Measurements from ENCODE around the gene LURAP1L.
A peak's percentile ranks its signal among the peaks of the same experiment; 100 is the strongest.

The LURAP1L gene

DNA sequence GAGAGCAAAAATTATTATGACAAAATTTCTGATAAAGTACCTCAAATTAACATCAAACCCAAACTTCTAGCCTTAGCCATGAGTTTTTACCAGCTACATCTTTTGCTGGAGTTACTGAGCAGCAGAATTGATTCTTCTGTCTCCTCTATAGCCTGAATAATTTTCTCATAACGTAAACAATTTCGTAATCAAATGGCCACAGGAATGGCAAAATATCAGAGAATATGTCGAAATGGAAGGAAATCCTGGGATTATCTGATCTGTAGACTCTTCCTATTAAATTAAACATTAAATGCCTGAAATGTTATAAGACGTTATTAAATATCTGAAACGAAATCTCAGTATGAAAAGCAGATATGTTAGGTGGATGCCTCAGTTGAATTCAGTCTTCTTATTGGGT, 41.1 kb downstream of the LURAP1L start:
- Histone ChIP-seq H3K4me3 (ENCODE audit: low read depth, low read length) (no peak overlapping the region), H3K9me3 (ENCODE audit: severe bottlenecking) (no peaks in the 10 kb centered on the region), H3K36me3 (no peaks in the 10 kb centered on the region), H3K27ac (no peak overlapping the region), H3K27me3 (ENCODE audit: insufficient read depth, low read depth, severe bottlenecking) (no peaks in the 10 kb centered on the region)
- TF ChIP-seq, protein P1, sequence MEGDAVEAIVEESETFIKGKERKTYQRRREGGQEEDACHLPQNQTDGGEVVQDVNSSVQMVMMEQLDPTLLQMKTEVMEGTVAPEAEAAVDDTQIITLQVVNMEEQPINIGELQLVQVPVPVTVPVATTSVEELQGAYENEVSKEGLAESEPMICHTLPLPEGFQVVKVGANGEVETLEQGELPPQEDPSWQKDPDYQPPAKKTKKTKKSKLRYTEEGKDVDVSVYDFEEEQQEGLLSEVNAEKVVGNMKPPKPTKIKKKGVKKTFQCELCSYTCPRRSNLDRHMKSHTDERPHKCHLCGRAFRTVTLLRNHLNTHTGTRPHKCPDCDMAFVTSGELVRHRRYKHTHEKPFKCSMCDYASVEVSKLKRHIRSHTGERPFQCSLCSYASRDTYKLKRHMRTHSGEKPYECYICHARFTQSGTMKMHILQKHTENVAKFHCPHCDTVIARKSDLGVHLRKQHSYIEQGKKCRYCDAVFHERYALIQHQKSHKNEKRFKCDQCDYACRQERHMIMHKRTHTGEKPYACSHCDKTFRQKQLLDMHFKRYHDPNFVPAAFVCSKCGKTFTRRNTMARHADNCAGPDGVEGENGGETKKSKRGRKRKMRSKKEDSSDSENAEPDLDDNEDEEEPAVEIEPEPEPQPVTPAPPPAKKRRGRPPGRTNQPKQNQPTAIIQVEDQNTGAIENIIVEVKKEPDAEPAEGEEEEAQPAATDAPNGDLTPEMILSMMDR (IDR thresholded peaks at IDR 0.05; ENCODE audit: low read depth, low read length): no peak
- DNase-seq: no peak

DNA sequence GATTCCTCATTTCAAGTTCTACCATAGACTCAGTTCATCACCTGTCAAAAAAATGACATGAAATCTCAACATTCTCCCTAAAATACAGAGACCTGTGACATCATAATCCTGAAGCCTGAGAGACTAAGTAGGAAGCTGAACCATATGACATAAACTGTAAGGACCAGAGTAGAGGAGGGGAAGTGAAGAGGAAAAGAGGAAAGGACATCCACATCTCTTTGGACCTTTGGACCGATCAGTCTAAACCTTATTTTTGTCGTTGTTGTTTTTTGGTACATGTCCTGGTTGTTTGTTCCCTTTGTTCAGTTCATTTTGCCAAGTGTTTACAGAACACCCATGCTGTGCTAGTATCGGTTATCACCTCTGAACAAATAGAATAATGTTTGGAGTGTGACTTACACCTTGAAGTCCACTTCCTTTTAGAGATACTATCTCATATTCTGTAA, 41.9 kb downstream of the LURAP1L start:
- no peak for DNase-seq
- H3K9me3 ChIP-seq (ENCODE audit: severe bottlenecking): no peaks in the 10 kb centered on the region
- H3K36me3 ChIP-seq: no peaks in the 10 kb centered on the region
- H3K4me3 ChIP-seq (ENCODE audit: low read depth, low read length): no peak overlapping the region
- TF ChIP-seq, protein P1 (IDR thresholded peaks at IDR 0.05; ENCODE audit: low read depth, low read length): no peak
- no peaks in the 10 kb centered on the region for H3K27me3 ChIP-seq (ENCODE audit: insufficient read depth, low read depth, severe bottlenecking)
- H3K27ac ChIP-seq: no peak overlapping the region

DNA sequence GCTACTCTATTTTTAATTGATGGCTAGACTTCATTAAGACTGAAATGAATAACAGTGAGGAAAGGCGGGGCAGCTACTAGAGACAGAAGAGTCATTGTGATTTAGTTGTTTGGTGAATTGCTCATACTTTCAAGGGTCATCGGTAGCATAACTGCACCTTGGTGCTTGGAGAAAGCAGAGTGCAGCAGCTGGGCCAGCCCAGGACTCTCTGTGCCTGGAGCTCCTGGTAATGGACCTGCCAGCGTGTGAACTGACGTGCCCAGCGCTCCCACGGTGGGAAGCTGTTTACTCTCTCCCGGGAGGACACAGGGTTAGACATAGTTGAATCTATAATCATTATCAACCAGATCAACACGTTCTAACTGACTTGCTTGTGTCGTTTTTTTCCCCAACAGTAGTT, 42.9 kb downstream of the LURAP1L start:
- Histone ChIP-seq H3K4me3 (ENCODE audit: low read depth, low read length) (no peak overlapping the region), H3K27me3 (ENCODE audit: insufficient read depth, low read depth, severe bottlenecking) (no peaks in the 10 kb centered on the region), H3K27ac (no peak overlapping the region), H3K36me3 (no peaks in the 10 kb centered on the region), H3K9me3 (ENCODE audit: severe bottlenecking) (no peaks in the 10 kb centered on the region)
- TF ChIP-seq, protein P1 (IDR thresholded peaks at IDR 0.05; ENCODE audit: low read depth, low read length): no peak
- DNase-seq: no peak

DNA sequence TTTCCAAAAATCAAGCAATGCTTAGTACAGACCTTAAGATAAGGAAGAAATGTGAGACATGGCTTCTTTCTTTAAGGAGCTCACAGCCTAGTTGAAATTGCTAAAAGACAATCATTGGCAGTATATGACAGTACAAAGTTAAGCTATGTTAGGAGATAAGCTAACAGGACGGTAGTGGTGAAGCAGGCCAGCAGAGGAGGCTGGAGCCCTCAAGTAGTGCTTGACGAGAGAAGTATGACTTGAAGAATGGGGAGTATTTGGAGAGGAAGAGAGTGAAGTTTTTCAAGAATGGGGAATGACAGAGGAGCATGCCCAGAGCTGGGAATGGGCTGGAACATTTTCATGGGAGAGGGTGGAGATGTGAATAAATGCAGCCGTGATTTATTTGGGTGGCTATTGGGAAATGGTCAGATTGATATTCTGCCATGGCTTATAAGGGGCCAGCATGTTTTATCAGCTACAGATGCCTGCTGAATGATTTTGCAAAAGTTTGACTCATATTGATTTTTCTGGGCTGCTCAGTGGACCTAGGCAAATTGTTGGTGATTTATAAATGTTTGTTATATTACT, 43.7 kb downstream of the LURAP1L start:
- Histone ChIP-seq H3K9me3 (ENCODE audit: severe bottlenecking) (no peaks in the 10 kb centered on the region), H3K4me3 (ENCODE audit: low read depth, low read length) (no peak overlapping the region), H3K27ac (no peak overlapping the region), H3K27me3 (ENCODE audit: insufficient read depth, low read depth, severe bottlenecking) (no peaks in the 10 kb centered on the region), H3K36me3 (no peaks in the 10 kb centered on the region)
- TF ChIP-seq, protein P1 (IDR thresholded peaks at IDR 0.05; ENCODE audit: low read depth, low read length): no peak
- DNase-seq: no peak

DNA sequence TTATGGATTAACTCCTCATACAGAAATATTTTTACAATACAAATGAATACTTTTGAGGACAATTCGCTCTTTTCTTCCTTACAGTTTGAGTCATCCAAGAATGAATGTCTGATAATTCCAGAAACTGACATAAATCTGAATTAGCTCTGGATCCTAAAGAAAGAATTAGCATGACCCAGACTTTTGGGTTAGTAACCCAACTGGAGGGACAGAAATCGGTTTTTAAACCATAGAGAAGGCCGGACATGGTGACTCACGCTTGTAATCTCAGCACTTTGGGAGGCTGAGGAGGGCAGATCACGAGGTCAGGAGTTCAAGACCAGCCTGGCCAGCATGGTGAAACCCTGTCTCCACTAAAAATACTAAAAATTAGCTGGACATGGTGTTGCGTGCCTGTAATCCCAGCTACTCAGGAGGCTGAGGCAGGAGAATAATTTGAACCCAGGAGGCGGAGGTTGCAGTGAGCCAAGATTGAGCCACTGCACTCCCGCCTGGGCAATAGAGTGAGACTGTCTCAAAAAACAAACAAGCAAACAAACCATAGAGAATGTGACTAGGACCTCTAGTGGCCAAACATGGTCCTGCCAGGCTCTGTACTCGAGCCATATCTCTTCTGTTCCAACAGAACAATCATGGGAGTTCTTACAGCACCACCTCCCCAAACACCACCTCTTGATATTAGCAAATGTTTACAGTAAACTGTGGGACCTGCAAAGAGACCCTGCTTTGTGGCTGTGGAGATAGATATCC, 44.8 kb downstream of the LURAP1L start:
- H3K27ac ChIP-seq: no peak overlapping the region

More for the DNA sequence above, 44.8 kb downstream of the LURAP1L start:
- Histone ChIP-seq H3K27me3 (ENCODE audit: insufficient read depth, low read depth, severe bottlenecking) (no peaks in the 10 kb centered on the region), H3K9me3 (ENCODE audit: severe bottlenecking) (no peaks in the 10 kb centered on the region), H3K4me3 (ENCODE audit: low read depth, low read length) (no peak overlapping the region), H3K36me3 (no peaks in the 10 kb centered on the region)
- DNase-seq: peak; percentile 46
- TF ChIP-seq, protein P1 (IDR thresholded peaks at IDR 0.05; ENCODE audit: low read depth, low read length): peak; percentile 85
